Inferior parietal cortex (tissue), 1 donor: ENCODE results near the gene GPRC5B.

ENCODE experiments used
- DNase-seq: peaks from one replicate; pipeline ENCODE4 v3.0.0-alpha.2; 2016; ENCODE audit errors: extremely low spot score

GPRC5B gene

DNA sequence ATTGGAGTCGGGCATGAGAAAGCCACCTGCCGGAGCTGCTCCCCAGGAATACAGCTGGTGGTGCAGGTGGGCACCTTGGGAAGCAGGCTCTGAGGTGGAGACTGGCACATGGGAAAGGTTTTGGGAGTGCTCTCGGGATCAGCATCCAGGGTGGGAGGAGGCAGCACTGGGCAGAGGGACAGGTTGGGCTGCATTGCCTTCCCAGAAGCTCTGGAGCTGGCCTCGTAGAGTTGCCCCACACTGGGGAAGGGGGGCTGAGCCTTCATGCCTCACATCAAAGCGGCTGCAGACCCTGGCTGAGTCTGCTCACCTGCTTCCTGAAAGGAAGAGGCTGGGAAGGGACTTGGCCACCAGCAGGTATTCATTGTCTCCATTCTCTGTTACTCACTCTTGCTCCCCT, 13.5 kb upstream of the GPRC5B start:
- no peak for DNase-seq

DNA sequence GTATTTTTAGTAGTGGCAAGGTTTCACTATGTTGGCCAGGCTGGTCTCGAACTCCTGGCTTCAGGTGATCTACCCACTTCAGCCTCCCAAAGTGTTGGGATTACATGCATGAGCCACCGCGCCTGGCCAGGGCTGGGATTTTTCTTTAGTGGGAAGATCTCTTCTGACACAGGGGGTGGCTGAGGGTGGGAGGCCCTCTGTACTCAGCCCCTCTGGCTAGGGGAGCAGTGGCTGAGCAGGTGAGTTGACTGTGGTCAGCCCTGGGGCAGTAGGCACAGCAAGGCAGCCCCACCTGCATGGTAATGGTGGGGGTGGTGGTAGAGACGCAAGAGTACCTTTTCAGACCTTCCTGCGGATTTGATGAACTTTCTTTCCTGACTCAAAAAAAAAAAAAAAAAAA, 12.3 kb upstream of the GPRC5B start:
- no peak for DNase-seq

DNA sequence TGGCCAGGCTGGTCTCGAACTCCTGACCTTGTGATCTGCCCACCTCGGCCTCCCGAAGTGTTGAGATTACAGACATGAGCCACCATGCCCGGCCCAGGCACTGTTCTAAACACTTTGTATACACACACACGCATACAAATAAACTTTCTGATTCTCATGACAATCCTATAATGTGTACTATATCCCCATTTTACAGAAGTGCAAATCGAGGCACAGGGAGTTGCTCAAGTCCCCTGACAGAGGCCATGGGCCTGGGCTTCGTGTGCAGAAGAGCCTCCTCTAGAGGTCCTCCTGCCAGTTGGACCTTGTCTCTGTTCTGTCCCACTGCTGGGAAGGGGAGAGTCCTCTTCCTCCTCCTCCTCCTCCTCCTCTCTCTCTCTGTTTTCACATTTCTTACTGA, 9.9 kb upstream of the GPRC5B start:
- no peak for DNase-seq

DNA sequence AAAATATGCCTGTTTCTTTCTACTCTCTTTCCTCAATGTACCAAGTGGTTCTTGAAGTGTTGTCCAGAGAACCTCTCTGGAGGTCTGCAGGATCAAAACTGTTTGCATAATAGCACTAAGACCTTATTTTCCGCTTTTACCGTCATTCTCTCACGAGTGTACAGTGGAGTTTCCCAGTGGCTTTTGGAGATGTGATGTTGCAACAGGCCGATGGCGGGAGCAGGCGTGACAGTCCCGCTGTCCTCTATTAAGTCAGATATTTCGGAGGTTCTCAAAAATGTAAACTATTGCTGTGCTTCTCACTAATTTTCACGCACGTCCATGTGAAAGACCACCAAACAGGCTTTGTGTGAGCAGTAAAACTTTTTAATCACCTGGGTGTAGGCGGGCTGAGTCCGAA, 8.3 kb upstream of the GPRC5B start:
- no peak for DNase-seq

DNA sequence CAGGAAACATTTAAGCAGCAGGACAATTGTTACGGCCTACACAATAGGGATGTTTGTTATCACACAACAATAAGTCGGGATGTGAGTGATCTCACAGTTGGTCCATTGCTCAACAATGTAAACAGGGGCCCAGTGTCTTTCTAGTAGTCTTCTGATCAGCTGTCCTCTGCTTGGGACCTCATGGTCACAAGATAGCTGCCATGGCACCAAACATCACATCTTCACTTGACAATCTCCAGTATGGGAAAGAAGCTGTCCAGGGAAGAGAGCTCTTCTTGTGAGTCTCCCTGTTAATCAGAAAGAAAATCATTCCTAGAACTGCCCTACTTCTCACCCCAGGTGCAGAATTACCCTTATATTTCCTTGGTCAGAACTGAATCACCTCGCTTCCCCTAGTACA, 6.3 kb upstream of the GPRC5B start:
- DNase-seq: no peak

DNA sequence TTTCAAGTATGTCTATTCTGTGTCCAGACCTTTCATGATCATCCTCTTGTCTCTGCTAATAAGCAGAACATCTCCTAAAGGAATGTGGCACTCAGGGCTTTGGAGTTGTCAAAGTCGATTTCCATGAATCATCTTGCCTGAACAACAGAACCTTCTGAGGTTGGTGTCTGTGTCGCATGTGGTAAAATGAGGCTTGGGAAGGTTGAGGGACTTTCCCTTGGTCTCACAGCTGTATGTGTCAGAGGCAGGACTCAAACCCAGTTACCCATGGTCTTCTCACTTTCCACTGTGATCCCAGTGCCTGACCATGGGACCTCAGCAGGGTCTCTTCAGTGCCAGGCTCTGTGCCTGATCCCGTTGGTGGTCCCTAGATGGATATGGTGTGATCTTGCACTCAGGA, 4.2 kb upstream of the GPRC5B start:
- DNase-seq: no peak

DNA sequence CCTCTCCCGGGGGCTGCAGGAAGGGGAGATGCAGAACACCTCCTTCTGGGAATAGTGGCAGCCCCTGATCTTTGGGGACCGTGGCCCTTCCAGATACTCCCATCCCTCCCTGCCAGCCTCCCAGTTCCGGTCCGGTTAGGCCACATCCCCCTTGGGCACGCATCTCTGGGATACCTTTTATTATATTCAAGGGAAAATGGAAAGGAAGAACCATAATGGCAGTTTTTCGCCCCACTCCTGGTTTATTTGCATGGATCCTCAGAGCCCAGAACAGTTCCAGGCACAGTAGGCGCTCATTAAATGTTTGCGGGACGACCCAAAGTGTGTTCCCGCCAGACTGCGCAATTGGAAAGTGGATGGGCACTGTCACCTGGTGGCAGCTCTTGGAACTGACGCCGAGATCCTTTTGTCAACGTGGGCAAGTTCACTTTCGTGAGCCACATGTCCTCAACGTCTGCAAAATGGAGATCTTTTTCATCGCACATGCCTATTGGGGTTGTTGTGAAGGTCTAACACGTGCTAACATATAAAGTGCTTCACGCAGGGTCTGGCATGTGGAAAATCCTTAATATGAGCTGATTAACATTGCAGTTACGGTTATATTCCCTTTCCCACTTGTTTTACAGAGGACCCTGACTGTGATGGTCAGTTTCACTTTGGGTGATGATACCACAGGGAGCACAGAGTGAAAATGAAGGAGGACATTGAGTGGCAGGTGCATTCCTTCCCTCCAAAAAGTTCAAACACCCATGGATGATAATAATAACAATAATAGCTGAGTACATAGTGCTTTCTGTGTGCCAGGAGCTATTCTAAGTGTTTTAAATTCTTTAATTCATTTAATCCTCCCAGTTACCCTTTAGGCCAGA, 1.7 kb upstream of the GPRC5B start:
- peak; percentile 95 for DNase-seq

DNA sequence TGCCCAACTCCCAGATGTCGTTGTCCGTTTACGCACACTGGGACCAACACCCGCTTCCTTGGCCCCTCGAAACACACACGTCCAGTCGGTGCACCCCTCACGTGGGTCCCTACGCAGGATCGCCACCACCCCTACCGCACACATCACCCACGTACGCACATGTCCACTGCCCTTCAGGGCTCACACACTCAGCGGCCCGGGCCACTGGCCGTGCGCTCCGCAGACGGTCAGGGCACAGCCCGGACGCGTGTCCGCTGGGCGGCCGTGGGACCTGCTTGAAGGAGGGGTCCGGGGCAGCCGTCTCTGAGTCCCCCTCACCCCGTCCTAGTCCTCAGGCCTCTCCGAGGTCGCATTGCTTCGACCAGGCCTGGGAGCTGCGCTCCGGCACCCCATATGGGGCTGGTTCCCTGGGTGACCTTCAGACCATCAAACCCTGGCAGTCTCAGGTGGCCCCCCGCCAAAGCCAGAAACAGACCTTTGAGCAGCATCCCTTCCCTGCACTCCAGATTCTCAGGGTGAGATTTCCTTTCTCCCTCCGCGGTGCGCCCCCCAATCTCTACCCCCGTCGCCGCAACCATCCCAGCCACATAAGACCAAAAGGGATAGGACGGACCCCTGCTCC, 914 bp upstream of the GPRC5B start:
- no peak for DNase-seq

DNA sequence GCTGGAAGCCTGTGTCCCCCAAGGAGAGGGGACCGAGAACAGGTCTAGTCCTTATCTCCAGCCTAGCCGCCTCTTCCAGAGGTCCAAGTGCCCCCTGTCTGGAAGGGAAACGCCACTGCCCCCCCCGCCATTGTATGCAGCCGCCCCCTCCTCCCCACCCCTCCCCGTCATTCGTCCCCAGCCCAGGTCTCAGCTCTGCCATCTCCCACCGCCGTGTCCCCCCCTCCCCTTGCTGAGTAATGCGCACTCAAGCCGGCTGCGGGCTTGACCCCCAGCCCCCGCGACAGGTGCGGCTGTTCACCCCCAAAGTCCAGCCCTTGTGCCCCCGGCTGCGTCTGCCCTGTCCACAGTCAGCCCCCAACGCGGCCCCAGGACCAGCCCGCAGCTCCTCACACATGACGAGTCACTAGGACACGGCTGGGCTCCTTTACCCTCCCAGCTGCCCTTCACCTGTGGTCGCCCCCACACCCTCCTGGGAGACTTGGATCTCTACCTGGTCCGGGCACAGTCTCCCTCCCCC, 622 bp downstream of the GPRC5B start:
- no peak for DNase-seq

DNA sequence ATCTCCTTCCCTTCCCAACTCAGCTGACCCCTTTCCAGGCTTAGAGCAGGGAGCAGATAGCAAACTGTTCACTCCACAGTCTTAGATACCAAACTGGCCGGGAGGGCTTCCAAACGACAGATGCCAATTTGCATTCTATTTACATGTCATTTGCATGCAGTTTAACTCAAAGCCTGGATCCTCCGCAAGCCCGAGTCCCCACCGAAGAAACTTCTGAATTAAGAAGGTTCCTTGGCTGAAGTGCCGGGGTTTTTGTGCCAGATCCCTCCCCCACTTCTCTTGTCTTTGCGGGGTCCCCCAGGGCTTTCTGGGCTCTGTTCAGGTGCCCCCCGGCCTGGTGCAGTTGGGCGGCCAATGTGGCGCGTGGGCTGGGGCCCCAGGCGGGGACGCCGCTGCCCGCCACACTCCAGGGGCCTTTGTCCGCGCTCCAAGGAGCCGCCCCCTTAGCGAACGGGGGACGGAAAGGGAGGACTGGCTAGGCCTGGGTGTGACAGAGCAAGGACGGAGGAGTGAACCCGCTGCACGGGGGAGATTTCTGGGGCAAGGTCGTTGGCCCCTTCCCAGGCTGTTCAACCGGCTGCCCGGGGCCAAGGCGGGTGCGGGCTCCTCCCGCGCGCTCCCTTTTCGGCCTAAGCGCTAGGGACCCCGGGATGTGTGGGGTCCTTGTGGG, 1.2 kb downstream of the GPRC5B start:
- DNase-seq: peak; percentile 81

DNA sequence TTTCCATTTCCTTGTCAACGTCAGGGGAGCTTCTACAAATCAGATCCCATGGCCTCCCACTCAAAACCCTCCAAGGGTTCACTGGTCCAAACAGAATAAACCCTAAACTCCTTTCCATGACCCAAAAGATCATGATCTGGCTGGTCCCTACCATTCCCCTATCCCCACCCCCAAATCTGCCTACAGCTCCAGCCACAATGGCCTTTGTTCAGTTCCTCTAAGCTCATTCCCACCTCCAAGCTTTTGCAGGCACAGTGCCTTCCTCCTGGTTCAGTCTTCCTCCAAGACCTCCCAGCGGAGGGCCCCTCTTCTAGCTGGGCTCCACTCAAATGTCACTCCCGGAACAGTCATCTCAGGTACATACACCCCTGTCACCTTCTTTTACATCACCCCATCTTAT, 2.0 kb downstream of the GPRC5B start:
- DNase-seq: no peak

DNA sequence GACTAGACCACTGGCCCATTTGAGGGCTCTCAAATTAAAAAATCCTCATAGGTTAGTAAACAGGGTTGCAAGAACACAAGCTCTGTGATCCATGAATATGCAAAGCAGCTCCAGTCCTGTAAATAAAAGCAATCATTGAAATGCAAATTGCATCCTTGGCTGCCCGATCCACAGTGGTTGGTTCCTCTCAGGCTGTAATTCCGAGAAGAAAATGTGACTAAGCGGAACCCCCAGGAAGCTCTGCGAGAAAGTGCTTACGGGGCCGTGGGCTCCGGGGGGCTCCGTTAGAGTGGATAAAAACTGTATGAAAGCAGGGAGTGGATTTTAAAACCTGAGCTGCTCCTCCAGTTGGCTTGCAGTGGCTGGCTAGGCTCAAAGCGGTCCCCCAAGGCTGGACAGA, 2.5 kb downstream of the GPRC5B start:
- no peak for DNase-seq

DNA sequence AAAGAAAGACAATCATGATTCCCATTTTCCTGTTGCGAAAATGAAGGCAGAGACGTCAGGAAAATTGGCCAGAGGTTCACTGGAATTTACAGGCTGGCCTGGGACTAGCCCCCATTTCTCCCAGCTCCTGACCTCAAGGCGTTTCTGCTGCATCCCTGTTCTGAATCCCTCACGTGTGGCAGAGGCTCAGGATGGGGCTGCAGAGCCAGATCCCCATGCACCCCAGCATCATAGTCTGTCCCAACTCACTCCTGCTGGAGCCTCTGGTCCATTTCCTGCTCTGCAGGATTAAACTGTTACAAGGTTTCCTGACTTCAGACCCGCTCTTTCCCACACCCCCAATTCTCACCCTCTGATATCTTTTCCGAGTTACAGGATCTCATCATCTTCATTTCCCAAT, 2.9 kb downstream of the GPRC5B start:
- DNase-seq: no peak

DNA sequence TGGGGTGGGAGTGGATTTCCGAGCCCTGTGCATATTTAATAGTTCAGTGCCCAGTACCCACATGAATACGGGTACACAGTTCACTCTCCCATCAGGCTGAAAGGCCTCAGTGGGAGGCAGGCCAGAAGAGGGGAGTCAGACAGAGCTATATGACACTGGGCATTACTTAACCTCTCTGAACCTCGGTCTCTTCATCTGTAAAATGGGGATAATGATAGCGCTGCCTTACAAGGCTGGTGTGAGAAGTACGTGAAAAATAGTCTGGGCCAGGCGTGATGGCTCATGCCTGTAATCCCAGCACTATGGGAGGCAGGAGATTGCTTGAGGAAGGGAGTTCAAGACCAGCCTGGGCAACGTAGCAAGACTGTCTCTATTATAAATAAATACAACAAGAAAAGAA, 3.6 kb downstream of the GPRC5B start:
- DNase-seq: no peak

DNA sequence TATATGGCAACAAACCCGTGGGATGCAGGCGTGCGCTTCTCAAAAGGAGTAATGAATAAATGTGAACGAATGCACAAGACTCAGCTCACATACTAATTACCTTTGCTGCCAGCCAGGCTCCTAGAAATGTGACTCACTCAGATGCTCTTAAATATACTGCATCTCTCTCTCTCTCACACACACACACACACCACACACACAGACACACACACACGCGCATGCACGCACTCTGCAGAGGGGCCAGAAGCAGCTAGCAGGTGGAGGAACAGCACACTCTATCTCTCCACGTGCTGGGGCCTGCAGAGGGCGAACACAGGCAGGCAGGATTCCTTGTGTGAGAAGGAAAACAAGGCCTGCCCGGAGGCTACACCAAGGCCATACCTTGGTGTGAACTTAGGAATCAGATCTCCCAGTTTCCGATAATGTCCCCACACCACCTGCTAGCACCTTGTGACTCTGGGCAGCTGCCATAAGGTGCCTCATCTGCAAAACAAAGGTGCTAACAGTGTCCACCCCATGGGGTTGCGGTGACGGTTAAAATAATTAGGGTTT, 5.3 kb downstream of the GPRC5B start:
- no peak for DNase-seq

DNA sequence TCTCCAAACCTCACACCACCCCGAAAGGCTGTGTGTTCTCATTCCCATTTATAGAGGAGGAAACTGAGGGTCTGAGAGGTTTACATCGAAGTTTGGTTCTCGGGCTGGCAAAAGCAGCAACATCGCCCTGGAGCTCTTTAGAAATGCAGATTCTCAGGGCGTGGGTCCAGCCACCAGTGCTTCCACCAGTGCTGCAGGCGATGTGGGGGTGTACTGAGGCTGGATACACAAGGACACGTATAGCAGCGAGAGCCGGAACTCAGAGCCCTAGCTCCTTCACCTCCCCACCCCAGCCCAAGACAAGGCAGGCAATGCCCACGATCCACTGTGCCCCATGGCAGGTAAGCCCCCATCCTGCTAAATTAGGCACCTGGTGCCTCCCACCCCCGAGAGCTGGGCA, 5.9 kb downstream of the GPRC5B start:
- DNase-seq: no peak

DNA sequence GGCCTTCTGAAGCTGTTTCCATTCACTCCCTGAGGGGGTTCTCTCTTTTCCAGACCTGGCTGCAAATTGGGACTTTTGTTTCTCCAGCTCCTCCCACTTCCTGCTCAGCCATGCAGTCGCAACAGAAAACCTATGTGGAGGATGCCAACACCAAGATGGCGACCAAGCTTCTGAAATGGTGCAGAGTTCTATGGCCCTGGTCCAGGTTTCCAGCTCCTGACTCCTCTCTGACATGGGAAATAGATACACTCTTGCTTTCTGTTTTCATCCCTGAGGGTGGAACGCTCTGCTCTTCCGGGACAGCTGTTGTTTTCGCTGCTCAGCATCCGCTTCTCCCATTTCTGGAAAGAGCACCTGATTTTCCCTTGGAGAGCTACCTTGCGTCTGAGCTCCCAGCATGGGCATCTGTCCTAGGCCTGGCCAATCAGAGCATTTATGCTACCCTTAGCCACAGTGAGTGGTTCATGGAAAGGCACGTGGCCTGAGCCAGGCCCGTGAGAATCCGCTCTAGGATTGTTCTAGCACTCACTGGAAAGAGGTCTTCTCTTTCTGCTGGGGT, 8.1 kb downstream of the GPRC5B start:
- no peak for DNase-seq

DNA sequence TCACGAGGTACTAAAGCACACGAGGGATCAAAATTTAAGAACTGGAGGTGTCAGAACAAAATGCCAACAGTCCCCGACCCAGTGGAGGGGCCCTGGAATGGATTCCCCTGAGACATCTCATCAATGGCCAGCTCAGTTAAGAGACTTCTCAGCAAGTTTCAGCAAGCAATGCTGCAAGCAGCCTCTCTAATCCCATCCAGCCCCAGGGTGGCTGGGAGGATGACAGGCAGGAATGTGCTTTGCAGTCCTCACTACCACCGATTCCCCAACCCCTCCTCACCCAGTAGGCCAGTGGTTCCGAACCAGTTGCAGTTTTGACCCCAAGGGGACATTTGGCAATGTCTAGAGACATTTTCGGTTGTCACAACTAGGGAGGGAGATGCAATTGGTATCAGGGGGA, 8.7 kb downstream of the GPRC5B start:
- no peak for DNase-seq

DNA sequence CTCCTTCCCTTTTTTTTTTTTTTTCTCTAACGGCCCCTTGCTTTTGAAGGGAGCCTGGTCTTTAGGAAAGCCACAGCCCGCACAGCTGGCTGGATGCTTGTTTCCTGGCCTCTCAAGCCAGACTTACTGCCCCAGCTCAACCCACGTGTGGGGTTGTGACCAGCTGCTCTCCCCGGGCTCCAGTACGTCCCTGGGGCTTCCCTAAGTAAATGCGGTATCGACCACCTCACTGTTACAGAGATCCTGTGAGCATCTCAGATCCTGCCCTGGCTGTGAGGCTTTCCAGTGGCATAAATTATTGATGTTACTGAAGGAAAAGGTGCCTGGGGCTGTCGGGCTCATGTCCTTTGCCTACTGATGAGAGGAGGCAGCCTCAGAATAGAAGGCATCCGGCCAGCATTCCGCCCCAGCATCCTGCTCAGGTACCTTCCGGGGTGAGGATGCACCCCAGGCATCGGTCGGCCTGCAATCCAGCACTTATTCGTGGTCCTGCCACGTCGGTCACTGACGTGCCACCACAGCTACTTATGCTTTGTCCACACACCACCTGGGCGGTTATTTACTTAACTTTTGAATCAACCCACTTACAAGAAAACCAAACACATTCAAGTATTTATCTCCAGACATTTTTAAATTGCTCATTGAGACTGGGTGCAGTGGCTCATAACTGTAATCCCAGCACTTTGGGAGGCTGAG, 9.6 kb downstream of the GPRC5B start:
- no peak for DNase-seq

DNA sequence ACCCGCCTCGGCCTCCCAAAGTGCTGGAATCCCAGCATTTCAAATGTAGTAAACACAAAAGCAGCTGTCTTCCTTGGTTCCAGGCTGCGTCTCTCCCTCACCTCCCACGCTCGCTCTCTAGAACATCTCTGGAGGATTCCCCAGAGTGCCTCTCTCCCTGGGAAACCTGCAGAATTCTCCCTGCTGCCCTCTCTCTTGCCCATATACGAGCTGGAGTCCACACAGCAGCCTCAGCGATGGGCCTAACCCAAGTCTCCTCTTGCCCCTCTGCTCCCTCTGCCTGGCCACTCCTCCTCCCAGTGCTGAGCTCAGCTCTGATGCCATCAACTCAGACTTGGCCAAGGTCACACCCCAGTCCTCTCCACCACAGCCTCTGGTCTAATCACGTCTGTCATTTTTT, 10.6 kb downstream of the GPRC5B start:
- DNase-seq: no peak

DNA sequence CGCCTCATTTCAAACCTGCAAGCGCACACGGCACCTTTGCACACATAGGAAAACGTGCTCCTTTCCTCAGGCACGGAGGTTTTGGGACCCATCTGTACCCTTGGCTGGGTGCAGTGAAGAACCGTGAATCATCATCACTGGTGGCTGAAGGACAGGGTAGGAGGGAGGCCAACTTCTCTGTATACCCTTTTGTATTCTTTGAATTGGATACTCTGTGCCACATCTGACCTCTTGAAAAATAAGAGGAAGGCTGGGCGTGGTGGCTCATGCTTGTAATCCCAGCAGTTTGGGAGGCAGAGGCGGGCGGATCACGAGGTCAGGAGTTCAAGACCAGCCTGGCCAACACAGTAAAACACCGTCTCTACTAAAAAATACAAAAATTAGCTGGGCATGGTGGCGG, 11.7 kb downstream of the GPRC5B start:
- no peak for DNase-seq
